Astrocyte (in vitro differentiated cells and primary cell): ENCODE data around the gene B4GALNT3.

ENCODE experiments used
- CTCF ChIP-seq: IDR thresholded peaks from 2 replicates; pipeline ENCODE4 v1.5.1; 2011; ENCODE audit warnings: low read depth, mild to moderate bottlenecking, inconsistent platforms, low read length, moderate library complexity; ENCODE audit not compliant: insufficient read depth
- EZH2 ChIP-seq: IDR thresholded peaks from 2 replicates; pipeline ENCODE4 v1.6.1; 2012; ENCODE audit warnings: mild to moderate bottlenecking, low read length, inconsistent platforms; ENCODE audit not compliant: insufficient read depth

- TF ChIP-seq CTCF (no peak), EZH2 (no peak)
Observed at GRCh38 chr12:527241-527640, 67.5 kb downstream of the B4GALNT3 start.
